HepG2 (cell line): ENCODE measurements around the gene ZPR1. TPM values are rescaled to one million over a fixed set of nuclear protein-coding genes. Genes with fewer than 3 reads are reported as not detected.

ENCODE experiments used
- CAMTA2 ChIP-seq: sonication (generic); formaldehyde crosslinking; IDR thresholded peaks from 2 replicates; pipeline ENCODE4 v1.4.0; 2020; ENCODE audit warnings: mild to moderate bottlenecking, missing genetic modification reagents, borderline replicate concordance
- CBX2 ChIP-seq, 2 experiments: fragments of 200-600 bp in 1 of 2; sonication (generic); formaldehyde crosslinking in 1 of 2; IDR thresholded peaks; 2 replicates each; pipeline versions ENCODE4 v1.7.0 to v1.8.1; 2018 to 2022; ENCODE audit warnings: low read depth in 2 of 2, low read length in 1 of 2, mild to moderate bottlenecking in 1 of 2, missing genetic modification reagents in 1 of 2
- EZH2 ChIP-seq: conservative IDR thresholded peaks from 2 replicates; pipeline ENCODE4 v1.6.1; 2012; ENCODE audit warnings: mild to moderate bottlenecking, low read depth, low read length, moderate library complexity
- GZF1 ChIP-seq: sonication (generic); formaldehyde crosslinking; IDR thresholded peaks from 2 replicates; pipeline ENCODE4 v1.5.1; 2020; ENCODE audit warnings: mild to moderate bottlenecking, missing genetic modification reagents
- HOXA5 ChIP-seq: sonication (generic); formaldehyde crosslinking; IDR thresholded peaks from 2 replicates; pipeline ENCODE4 v1.4.0; 2020; ENCODE audit warnings: missing genetic modification reagents
- IRX3 ChIP-seq: sonication (generic); formaldehyde crosslinking; IDR thresholded peaks from 2 replicates; pipeline ENCODE4 v1.8.1; 2023; ENCODE audit warnings: mild to moderate bottlenecking, low read depth, missing genetic modification reagents, borderline replicate concordance
- NCOR1 ChIP-seq: fragments of 200-600 bp; sonication (generic); IDR thresholded peaks from 2 replicates; pipeline ENCODE4 v1.7.0; 2017; ENCODE audit warnings: antibody characterized with exemption, low read length, borderline replicate concordance
- PRDM15 ChIP-seq: sonication (generic); formaldehyde crosslinking; IDR thresholded peaks from 2 replicates; pipeline ENCODE4 v1.4.0; 2020; ENCODE audit warnings: missing genetic modification reagents
- SATB2 ChIP-seq: sonication (generic); formaldehyde crosslinking; IDR thresholded peaks from 2 replicates; pipeline ENCODE4 v1.5.0; 2020; ENCODE audit warnings: missing genetic modification reagents
- SMAD3 ChIP-seq: sonication (generic); formaldehyde crosslinking; IDR thresholded peaks from 2 replicates; pipeline ENCODE4 v1.4.0; 2020; ENCODE audit warnings: missing genetic modification reagents
- SMYD3 ChIP-seq: sonication (generic); formaldehyde crosslinking; IDR thresholded peaks from 2 replicates; pipeline ENCODE4 v1.8.1; 2023; ENCODE audit warnings: mild to moderate bottlenecking, missing genetic modification reagents
- STAG1 ChIP-seq: sonication (generic); formaldehyde crosslinking; IDR thresholded peaks from 2 replicates; pipeline ENCODE4 v1.4.0; 2020; ENCODE audit warnings: missing genetic modification reagents
- TARDBP ChIP-seq: sonication (generic); formaldehyde crosslinking; IDR thresholded peaks from 2 replicates; pipeline ENCODE4 v1.8.0; 2022; ENCODE audit warnings: mild to moderate bottlenecking, missing genetic modification reagents
- TBX3 ChIP-seq: fragments of 450-650 bp; IDR thresholded peaks from 2 replicates; pipeline ENCODE4 v1.6.1; 2017; ENCODE audit warnings: antibody characterized with exemption, mild to moderate bottlenecking, inconsistent platforms, borderline replicate concordance
- ZBTB3 ChIP-seq: sonication (generic); formaldehyde crosslinking; IDR thresholded peaks from 2 replicates; pipeline ENCODE4 v1.4.0; 2020; ENCODE audit warnings: low read depth, mild to moderate bottlenecking, moderate library complexity, missing genetic modification reagents, borderline replicate concordance
- ZFP41 ChIP-seq: sonication (generic); formaldehyde crosslinking; IDR thresholded peaks from 2 replicates; pipeline ENCODE4 v1.4.0; 2020; ENCODE audit warnings: mild to moderate bottlenecking, missing genetic modification reagents, borderline replicate concordance
- ZNF10 ChIP-seq: sonication (generic); formaldehyde crosslinking; IDR thresholded peaks from 2 replicates; pipeline ENCODE4 v1.4.0; 2020; ENCODE audit warnings: mild to moderate bottlenecking, low read depth, missing genetic modification reagents, borderline replicate concordance
- ZNF484 ChIP-seq: sonication (generic); formaldehyde crosslinking; IDR thresholded peaks from 2 replicates; pipeline ENCODE4 v1.5.1; 2020; ENCODE audit warnings: mild to moderate bottlenecking, low read depth, missing genetic modification reagents, borderline replicate concordance
- ZNF546 ChIP-seq: sonication (generic); formaldehyde crosslinking; conservative IDR thresholded peaks from 2 replicates; pipeline ENCODE4 v1.8.1; 2023; ENCODE audit warnings: mild to moderate bottlenecking, missing genetic modification reagents
- polyA plus RNA-seq, 8 experiments: library from polyadenylated mRNA; depleted of rRNA in 3 of 8; stranded (reverse) in 7 of 8; unstranded in 1 of 8; fragments of >200 nt; fragmentation: Illumina TruSeq in 4 of 8; extraction: Trizol in 4 of 8; gene quantifications; 2 replicates each; pipeline versions ENCODE4 v1.2.1 to v1.2.3, GENCODE V29; 2011 to 2016; ENCODE audit warnings: low read depth in 4 of 8, missing spikeins in 1 of 8, mixed read lengths in 1 of 8; ENCODE audit not compliant: insufficient read depth in 1 of 8
- total RNA-seq, 5 experiments: library from RNA; depleted of rRNA; stranded (reverse); fragments of >200 nt; fragmentation: Illumina TruSeq; extraction: Trizol; gene quantifications; 2 replicates each; pipeline ENCODE4 v1.2.3, GENCODE V29; 2016; ENCODE audit warnings: low read depth in 1 of 5
- TF ChIP-seq, protein P1 (sequence below): fragments of 450-650 bp; IDR thresholded peaks from 2 replicates; pipeline ENCODE4 v1.6.1; 2016
- TF ChIP-seq, protein P2 (sequence below): sonication (generic); formaldehyde crosslinking; IDR thresholded peaks from 2 replicates; pipeline ENCODE4 v1.5.1; 2020; ENCODE audit warnings: missing genetic modification reagents, mild to moderate bottlenecking, borderline replicate concordance
- TF ChIP-seq, protein P3 (sequence below): sonication (generic); formaldehyde crosslinking; IDR thresholded peaks from 2 replicates; pipeline ENCODE4 v1.4.0; 2020; ENCODE audit warnings: mild to moderate bottlenecking, missing genetic modification reagents

The ZPR1 gene
- total and polyA plus RNA-seq, 2 of the 13 experiments (the other 11 are each of a cell fraction or from before 2014, with no cell fraction given): 40.0 to 79.3 TPM

DNA sequence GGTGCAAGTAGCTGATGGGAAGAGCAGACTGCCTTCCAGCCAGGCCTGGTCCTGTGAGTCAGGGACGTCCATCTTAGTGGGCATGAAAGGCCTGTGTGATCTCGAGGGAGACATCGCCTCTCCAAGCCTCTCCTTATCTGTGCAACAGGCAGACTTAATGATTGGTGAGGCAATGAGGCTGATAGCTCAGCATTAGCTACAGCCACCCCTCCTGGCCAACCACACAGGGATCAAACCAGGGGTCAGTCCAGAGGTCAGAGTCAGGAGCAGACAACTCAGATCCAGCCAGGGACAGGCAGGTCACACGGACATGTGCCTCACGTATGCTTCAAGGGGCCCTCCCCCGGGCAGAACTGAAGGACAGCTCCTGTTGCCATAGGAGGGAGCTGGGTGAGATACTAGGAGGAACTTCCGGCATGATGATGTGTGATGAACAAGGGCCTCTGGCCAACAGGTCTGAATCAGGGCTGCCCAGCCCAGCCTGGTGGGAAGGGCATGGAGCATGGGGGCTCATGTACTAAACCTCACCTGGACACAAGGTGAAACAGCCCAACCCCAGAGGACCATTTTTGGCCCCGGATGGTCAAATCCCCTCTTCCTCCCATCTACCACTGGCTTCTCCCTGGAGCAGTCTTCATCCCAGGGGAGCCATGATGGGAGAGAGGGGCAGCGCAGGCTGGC lies 39.1 kb upstream of the ZPR1 start (continued):
- TF ChIP-seq ZNF10 (CRISPR knock-in tag): no peak
- peak; percentile 92 for TF ChIP-seq NCOR1
- TF ChIP-seq, protein P1, sequence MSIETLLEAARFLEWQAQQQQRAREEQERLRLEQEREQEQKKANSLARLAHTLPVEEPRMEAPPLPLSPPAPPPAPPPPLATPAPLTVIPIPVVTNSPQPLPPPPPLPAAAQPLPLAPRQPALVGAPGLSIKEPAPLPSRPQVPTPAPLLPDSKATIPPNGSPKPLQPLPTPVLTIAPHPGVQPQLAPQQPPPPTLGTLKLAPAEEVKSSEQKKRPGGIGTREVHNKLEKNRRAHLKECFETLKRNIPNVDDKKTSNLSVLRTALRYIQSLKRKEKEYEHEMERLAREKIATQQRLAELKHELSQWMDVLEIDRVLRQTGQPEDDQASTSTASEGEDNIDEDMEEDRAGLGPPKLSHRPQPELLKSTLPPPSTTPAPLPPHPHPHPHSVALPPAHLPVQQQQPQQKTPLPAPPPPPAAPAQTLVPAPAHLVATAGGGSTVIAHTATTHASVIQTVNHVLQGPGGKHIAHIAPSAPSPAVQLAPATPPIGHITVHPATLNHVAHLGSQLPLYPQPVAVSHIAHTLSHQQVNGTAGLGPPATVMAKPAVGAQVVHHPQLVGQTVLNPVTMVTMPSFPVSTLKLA: peak; percentile 49
- TF ChIP-seq GZF1 (CRISPR knock-in tag): no peak
- TF ChIP-seq SMAD3 (CRISPR knock-in tag): no peak; the same call in 1 of the 2 replicates
- TF ChIP-seq, protein P2, sequence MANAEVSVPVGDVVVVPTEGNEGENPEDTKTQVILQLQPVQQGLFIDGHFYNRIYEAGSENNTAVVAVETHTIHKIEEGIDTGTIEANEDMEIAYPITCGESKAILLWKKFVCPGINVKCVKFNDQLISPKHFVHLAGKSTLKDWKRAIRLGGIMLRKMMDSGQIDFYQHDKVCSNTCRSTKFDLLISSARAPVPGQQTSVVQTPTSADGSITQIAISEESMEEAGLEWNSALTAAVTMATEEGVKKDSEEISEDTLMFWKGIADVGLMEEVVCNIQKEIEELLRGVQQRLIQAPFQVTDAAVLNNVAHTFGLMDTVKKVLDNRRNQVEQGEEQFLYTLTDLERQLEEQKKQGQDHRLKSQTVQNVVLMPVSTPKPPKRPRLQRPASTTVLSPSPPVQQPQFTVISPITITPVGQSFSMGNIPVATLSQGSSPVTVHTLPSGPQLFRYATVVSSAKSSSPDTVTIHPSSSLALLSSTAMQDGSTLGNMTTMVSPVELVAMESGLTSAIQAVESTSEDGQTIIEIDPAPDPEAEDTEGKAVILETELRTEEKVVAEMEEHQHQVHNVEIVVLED (CRISPR knock-in tag): peak; percentile 48; the same call in 1 of the 2 replicates
- no peak; the same call in 1 of the 2 replicates for TF ChIP-seq ZFP41
- no peak for TF ChIP-seq TBX3
- TF ChIP-seq CAMTA2: peak; percentile 86; the same call in 1 of the 2 replicates
- no peak; the same call in 1 of the 2 replicates for TF ChIP-seq SMYD3 (CRISPR knock-in tag)
- TF ChIP-seq IRX3 (CRISPR knock-in tag): 0 out of 2 replicates have a peak, but pooled peaks have one; percentile 49
- TF ChIP-seq, protein P3, sequence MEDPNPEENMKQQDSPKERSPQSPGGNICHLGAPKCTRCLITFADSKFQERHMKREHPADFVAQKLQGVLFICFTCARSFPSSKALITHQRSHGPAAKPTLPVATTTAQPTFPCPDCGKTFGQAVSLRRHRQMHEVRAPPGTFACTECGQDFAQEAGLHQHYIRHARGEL: no peak
- no peak for TF ChIP-seq EZH2
- no peak for TF ChIP-seq SATB2 (CRISPR knock-in tag)
- TF ChIP-seq PRDM15: no peak
- peak; percentile 76; the same call in 1 of the 2 replicates for TF ChIP-seq HOXA5
- TF ChIP-seq TARDBP (CRISPR knock-in tag): peak; percentile 93
- no peak for TF ChIP-seq ZNF546
- no peak for TF ChIP-seq CBX2 (IDR thresholded peaks at IDR 0.05; ENCODE audit: low read depth, low read length)
- TF ChIP-seq CBX2 (CRISPR knock-in tag; IDR thresholded peaks at IDR 0.05; ENCODE audit: low read depth): no peak
- no peak; the same call in 1 of the 2 replicates for TF ChIP-seq ZBTB3 (CRISPR knock-in tag)
- peak; percentile 36 for TF ChIP-seq STAG1 (CRISPR knock-in tag)
- TF ChIP-seq ZNF484: no peak
